G401 (cell line): ENCODE data around the gene PCSK6. TPM values are rescaled to one million over a fixed set of nuclear protein-coding genes. Genes with fewer than 3 reads are reported as not detected.
"Not testable (repeated sequence)": the region's sequence is repeated elsewhere in the genome, so short reads cannot be mapped to it uniquely, and the experiment has no call there.

Experiments used
- DNase-seq: peaks from one replicate; pipeline ENCODE4 v3.0.0-alpha.2; 2015; ENCODE audit warnings: low spot score
- in situ Hi-C: cut with HindIII; loops from 2 replicates; pipeline ENCODE4 v1.10.0; 2016; ENCODE audit warnings: low sequenced_read_pairs, mixed read lengths
- total RNA-seq: library from RNA; depleted of rRNA; stranded (reverse); fragments of >200 nt; shearing (Covaris generic); gene quantifications from 2 replicates; pipeline ENCODE4 v1.2.3, GENCODE V29; 2014

Gene PCSK6
- total RNA-seq, 1 experiment from 2014 or later, result 0.37 TPM

DNA sequence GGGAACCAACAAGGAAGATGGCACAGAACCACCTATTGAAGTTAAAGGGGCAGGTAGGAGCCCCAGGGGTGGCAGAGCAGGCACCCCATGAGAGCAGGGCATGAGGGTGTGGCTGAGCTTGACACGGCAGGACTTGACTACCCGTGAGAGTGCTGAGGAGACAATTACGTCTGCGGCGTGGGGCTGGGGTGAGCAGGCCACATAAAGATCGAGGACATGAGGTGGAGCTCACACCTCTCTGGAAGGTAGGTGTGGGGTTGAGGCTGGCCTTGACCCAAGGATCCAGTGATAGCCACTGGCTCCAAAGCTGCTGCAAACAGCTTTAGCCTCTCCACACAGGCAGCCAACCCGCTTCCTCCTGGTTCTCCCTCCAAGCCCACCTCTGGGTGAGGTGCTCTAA, 64.5 kb downstream of the PCSK6 start:
- DNase-seq, result no peak

DNA sequence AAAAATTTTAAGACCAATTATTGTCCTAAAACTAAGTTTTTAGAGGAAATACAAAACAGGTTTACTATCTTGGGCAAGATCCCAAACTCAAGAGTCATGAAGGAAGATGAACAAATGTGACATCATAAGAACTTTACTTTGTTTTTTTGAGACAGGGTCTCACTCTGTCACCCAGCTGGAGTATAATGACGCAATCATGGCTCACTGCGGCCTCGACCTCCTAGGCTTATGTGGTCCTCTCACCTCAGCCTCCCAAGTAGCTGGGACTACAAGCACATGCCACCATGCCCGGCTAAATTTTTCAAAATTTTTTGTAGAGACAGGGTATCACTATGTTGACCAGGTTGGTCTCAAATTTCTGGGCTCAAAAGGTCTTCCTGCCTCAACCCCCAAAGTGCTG, 69.3 kb downstream of the PCSK6 start:
- in situ Hi-C loops, result no loop called here
- no peak for DNase-seq

More for the DNA sequence above, 64.5 kb downstream of the PCSK6 start:
- in situ Hi-C loops, result no loop called here

DNA sequence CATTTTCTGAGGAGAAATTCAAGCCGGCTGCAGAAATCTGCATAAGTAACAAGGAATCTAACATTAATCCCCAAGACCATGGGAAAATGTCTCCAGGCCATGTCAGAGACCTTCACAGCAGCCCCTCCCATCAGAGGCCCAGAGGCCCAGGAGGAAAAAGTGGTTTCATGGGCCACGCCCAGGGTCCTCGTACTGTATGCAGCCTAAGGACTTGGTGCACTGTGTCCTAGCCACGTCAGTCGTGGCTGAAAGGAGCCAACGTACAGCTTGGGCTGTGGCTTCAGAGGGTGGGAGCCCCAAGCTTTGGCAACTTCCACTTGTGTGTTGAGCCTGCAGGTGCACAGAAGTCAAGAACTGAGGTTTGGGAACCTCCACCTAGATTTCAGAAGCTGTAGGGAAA, 73.0 kb downstream of the PCSK6 start:
- DNase-seq, in situ Hi-C loops: not testable (repeated sequence)

DNA sequence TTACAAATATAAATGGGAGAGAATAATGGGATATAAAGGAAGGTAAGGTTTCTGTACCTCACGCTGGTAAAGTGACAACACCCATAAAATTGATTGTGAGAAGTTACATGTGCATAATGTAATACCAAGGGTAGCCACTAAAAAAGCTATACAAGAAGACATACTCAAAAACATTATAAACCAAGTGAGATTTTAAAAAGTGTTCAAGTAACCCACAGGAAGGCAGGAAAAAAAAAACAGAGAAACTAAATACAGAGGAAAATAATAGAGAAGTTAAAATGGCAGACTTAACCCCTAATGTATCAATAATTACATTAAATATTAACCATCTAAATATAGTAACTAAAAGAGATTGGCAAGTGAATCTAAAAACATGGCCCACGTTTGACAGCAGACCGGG, 76.3 kb downstream of the PCSK6 start:
- in situ Hi-C loops, result no loop called here
- no peak for DNase-seq

DNA sequence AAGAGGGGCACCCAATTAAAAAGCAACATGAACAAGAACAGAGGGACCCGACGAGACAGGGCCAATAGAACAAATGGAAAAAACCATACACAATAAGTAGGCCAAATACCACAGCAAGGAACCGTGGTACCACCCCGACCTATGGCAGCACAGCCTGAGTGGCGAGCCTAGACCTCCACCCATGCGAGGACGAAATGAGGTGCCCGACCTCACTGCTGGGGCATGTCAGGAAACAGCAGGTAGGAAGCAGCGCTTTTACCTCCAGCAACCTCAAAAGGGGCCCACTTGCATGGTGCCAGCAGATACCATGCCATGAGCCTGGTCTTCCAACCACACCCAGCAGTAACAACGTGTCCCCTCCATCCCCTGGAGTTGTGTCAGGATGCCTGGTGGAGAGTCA, 77.9 kb downstream of the PCSK6 start:
- no peak for DNase-seq
- in situ Hi-C loops, result no loop called here

DNA sequence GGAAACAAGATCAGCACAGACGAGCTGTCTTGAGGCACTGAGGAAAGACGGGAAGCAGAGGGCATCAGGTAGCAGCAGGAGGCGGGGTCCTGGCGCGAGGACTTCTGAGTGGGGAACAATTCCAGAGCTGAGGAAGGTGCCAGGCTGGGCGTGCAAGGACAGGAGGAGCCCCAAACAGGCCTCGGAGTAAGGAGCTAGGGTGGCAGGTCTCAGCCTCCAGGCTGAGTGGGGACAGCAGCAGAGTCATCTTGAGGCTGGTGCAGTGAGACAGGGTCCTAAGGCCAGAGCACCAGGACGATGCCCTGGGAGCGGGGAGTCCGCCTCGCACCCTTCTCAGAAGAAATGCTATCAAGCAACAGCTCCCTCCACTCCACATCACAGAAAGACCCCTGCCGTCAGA, 78.4 kb downstream of the PCSK6 start:
- in situ Hi-C loops, result no loop called here
- no peak for DNase-seq

DNA sequence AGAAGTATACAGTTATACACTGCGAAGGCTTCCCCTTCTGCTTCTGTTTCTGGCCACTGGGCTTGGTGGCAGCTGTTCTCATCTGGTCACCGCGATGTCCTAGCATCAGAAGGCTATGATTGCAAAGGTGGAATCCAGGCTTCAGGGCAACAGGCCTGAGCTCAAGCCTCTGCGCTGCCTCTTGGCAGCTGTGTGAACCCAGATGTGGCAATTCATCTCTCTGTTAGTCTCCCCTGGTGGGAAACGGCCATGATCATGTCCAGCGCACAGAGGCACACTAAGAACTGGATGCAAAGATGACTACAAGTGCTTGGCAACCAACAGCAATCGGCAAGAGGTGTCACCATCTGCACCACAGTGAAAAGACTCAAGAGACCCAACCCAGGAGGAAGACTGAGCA, 78.9 kb downstream of the PCSK6 start:
- in situ Hi-C loops, result no loop called here
- DNase-seq, result no peak

DNA sequence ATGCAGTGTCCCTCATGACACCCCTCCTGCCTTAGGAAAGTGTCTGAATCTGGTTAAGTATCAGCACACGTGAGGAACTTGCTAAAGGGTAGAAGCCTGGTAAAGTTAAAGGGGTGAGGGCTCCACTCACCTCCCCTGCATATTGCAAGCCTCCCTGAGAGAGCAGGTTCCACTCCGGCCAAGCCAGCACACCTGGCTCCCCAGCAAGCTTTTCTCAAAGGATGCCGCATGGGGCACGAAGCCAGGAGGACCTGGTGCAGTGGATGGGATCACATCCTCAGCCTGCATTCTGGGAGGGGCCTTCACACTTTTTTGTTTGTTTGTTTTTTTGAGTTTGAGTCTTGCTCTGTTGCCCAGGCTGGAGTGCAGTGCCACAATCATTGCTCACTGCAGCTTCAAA, 79.9 kb downstream of the PCSK6 start:
- DNase-seq, result no peak
- in situ Hi-C loops, result no loop called here

DNA sequence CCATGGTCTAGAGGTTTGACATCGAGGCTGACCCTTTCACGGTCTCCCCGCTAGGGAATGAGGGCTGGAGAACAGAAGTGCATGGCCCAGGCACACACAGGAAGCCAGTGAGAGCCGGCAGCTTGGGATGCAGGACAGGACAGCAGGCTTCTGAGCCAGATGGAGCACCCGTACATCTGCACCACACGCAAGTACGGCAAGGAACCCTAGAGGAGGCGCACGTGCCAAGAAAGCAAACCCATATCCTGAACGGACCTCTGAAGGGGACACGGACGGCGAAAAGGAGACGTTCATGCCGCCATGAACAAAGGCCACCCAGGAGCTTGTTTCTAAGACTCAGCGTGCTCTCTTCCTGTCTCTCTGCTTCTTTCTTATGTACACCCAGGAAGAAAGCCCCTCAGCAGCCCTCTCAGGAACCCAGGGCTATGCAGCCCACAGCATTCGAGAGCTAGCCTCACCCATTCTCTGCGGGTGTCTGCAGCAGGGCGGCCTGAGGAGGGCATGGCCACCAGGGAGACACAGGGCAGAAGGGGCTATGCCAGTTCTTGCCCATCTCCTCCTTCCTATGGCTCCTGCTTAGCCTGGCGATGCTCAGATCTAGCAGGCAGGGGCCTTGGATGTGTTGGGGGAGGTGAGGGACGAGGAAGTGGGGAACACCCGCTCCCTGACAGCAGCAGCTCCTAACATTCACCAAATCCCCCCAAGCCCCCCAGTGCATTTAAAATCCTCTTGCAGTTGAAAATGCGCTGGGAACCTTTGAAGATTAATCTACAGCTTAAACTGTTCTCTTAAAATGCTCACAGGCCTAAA, 81.3 kb downstream of the PCSK6 start:
- in situ Hi-C loops, result no loop called here
- DNase-seq, result no peak

DNA sequence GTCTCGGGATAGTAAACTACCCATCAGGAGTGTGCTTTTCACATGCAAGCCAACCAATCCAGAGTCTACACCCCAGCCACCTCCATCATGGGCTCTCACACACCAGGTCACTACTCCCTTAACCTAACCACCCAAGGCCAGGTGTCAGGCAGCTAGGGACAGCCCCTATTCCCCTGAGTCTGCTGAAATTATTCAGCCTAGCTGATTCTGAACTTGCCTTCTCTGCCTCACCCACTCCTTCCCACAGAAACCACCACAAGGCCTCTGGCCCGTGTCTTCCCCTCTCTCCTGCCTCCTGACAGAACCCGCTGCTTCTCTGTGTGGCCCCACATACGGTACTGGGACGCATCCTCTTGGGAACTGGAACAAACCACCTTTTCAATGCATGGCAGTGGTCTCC, 82.1 kb downstream of the PCSK6 start:
- in situ Hi-C loops, result no loop called here
- DNase-seq, result no peak

DNA sequence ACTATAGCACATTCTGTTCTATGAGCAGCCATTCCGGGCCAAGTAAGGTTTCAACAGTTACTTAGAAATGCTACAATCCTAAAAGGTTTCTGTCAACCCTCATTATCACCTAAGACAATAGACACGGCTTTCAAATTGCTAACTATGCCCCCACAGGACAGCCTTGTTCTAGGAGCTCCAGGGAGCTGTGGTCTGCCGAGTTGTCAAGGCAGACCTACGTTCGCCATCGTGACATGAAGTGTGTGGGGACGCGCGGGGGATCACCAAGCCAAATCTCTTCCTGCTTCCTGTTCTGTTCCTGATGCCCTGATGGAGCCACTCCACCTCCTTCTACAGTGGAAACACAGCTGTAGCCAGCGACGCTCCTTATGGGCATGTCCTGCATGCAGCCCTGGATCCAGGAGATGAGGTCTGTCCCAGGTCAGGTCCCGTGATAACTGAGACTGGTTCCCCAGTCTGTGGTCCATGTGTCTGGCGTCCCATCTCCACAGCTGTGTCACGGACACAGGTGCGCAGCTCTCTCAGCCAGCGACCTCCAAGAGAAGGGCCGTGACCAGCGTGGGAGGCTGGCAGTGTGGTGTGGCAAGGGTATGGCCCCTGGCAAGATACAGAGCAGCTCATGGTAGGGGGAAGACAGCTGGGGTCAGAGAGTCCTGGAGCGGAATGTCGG, 82.8 kb downstream of the PCSK6 start:
- in situ Hi-C loops, result no loop called here
- no peak for DNase-seq

DNA sequence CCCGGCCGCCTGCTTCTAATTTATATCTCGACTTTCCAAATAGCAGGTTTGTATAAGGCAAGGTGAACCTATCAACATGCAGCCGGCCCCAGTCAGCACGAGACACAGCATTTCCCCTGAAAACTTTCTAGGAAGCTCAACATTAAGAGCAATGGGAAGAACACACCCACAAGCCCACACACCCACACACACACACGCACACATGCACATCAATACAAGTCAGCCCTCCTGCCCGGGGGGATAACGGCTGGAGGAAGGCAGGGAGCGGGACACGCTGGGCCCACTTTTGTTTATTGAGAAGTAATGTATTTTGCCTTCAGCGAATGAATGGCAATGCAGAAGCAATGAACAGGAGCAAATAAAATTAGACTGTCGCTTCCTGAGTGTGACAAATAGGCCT, 83.5 kb downstream of the PCSK6 start:
- no peak for DNase-seq
- in situ Hi-C loops, result no loop called here

DNA sequence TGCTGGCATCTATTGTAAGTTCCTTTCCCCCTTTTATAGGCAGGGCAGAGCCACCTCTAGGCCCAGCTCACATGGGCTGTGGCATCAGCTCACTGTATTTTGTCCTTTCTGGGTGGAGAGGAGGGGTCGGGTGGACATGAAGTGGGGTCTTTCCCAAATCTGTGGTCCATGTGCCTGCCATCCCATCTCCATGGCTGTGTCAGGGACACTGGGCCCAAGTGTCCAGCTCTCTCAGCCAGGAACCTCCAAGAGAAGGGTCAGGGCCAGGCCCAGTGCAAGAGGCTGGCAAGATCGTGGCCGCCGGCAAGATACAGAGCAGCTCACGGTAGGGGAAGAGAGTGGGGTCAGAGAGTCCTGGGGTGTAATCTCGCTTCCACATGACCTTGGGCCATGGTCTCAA, 85.3 kb downstream of the PCSK6 start:
- in situ Hi-C loops, result no loop called here
- no peak for DNase-seq

DNA sequence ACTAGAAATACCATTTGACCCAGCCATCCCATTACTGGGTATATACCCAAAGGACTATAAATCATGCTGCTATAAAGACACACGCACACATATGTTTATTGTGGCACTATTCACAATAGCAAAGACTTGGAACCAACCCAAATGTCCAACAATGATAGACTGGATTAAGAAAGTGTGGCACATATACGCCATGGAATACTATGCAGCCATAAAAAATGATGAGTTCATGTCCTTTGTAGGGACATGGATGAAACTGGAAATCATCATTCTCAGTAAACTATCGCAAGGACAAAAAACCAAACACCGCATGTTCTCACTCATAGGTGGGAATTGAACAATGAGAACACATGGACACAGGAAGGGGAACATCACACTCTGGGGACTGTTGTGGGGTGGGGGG, 86.6 kb downstream of the PCSK6 start:
- in situ Hi-C loops, DNase-seq: not testable (repeated sequence)

DNA sequence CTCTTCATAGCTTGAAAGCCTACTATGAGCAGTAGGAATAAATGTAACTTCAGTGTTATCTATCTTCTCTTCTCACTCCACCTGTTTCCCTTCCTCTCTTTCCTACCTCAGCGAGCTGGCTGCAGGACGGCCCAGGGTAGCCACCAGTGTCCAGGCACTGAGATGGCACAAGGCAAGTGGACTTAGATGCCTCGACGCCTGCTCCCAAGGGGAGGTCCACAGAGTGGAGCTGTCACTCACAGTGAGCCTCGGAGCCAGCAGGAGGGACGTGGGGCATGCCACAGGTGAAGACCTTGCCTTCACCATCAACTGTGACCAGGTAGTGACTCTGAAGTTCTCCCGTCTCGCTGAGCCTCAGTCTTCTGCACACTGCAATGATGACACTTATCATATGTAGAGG, 88.2 kb downstream of the PCSK6 start:
- in situ Hi-C loops, result no loop called here
- DNase-seq, result no peak

DNA sequence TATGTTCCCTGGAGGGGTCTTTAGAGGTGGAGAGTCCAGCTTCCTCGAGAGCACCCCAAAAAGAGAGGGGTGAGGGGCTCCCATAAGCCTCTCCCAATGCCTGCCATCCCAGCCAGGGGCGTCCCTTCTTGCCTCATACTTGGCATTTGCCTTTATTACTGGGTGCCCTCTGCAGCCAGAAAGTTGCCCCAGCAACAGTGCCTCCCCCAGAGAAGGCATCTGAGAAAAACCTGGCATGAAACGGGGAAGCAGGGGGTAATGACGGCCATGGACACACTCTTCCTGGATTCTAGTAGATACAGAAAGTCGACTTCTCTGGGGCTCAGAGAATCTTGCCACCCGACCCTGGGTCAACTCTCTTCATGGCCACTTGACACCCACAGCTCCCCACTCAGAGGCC, 90.1 kb downstream of the PCSK6 start:
- DNase-seq, result peak; percentile 10
- in situ Hi-C loops, result no loop called here

DNA sequence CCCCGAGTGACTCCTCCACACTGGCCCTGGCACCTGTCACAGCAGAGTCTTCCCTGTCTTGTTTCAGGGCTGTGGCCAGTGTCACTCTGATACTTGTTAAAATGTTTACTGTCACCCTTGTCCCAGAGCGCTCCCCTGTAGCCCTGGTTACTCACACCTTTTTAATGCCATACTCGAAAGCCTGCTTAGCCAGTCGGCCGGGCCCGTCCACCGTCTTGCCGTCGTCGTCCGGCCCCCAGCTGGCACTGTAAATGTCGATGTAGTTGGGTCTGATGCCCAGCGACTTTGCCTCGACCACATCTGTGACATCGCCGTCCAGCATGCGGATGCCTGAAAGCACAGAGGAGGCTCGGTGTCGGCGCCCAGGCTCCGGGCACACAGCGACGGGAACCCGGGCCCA, 91.3 kb downstream of the PCSK6 start:
- in situ Hi-C loops, result no loop called here
- DNase-seq, result no peak

DNA sequence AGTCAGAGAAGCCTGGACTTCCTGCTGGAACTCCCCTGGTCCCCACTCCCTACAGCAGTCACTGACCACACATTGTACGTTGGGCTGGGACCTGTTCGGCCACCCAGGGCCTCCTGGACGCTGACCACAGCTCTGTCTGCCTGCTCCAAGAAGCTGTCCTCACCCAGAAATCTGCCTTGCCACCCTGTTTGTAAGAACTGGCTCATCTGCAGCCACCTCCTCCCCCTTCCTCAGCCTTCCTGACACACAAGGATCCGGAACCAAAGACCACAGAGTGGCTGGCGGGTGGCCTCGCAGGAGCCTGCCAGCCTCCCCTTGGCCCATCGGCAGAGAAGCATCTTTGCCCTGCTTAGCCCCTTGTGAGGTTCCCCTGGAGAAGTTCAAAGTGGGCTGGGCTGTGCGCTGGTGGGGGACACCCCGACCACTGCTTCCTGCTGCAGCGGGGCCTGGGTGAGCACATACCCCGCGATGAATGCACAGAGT, 91.9 kb downstream of the PCSK6 start:
- DNase-seq, result peak; percentile 2
- in situ Hi-C loops, result no loop called here

DNA sequence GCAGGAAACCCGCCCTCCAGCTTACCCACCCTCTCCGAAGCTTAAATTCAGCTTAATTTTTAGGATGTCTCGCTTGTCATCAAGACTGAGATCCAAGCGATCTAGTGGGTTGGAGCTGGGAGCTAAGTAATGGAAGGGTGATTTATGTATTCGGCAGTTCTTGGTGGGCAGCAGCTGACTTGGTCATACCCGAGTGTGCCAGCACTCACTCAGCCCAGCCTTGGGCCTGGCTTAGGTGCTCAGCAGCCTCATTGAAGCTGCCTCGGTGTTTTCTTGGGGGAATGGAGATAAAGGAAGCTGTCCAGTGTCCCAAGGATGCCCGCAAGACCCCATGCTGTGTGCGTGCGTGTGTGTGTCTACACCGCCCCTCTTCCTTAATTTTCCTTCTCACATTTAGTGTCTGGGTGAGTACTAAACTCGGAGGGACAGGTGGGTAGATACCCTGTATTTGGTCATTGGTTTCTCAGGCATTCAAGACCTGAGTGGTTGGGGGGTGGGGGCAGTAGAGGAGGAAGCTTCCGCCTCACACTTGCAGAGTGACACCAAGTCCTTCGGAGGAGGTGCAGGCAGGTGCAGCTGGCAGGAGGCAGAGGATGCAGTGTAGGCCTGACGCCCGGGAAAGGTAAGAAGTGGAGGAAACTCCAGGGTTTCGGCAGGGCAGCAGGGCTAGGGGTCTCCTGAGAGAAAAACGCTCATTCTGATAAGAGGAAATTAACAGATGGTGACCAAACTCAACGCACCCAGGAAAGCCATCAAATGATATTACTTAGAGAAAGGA, 92.8 kb downstream of the PCSK6 start:
- in situ Hi-C loops, result no loop called here
- DNase-seq, result no peak

DNA sequence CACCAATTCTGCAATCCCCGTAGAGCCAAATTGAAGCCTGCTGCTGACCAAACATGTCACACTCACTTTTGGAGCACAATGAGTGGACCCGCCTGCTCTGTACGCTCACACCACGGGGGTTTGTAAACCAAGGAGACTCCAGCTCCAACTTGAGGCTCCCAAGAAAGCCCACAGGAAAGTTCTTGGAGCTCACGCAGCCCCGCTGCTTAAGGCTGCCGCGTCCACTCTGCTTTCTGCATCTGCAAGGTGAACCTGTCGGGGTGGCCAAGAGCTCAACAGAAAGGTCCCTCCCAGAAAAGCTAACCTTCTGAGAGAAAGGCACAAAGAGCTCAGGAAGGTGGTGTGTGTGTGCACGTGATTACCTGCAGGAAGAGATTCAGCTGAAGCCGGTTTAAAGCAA, 94.9 kb downstream of the PCSK6 start:
- no peak for DNase-seq
- in situ Hi-C loops, result no loop called here
